GM23338 (cell line): Measurements from ENCODE around the gene COLQ. TPM values are rescaled to one million over a fixed set of nuclear protein-coding genes. Genes with fewer than 3 reads are reported as not detected.

Source experiments
- ATAC-seq: fragments of 200-7000 bp; cut with Tn5 transposase; 3 replicates; pipeline ENCODE4 v1.9.1; 2020
- DNase-seq: peaks from one replicate; pipeline ENCODE4 v3.0.0-alpha.2; 2015; ENCODE audit warnings: low spot score
- H2AFZ ChIP-seq: fragments of 200-600 bp; sonication (generic); 2 replicates; pipeline ENCODE4 v1.8.0; 2016; ENCODE audit warnings: antibody characterized with exemption, mild to moderate bottlenecking, moderate library complexity
- H3F3A ChIP-seq: fragments of 200-600 bp; sonication (generic); replicated peaks from 2 replicates; pipeline ENCODE4 v1.8.0; 2017; ENCODE audit warnings: antibody characterized with exemption, mixed run types, low read depth
- H3K27ac ChIP-seq: fragments of 200-600 bp; sonication (generic); 2 replicates; pipeline ENCODE4 v1.6.1; 2016; ENCODE audit warnings: low read depth
- H3K27me3 ChIP-seq: fragments of 200-600 bp; sonication (generic); 2 replicates; pipeline ENCODE4 v1.8.0; 2016; ENCODE audit warnings: mild to moderate bottlenecking, mixed run types, moderate library complexity; ENCODE audit not compliant: insufficient read depth
- H3K36me3 ChIP-seq: fragments of 200-600 bp; sonication (generic); 2 replicates; pipeline ENCODE4 v1.8.0; 2016; ENCODE audit warnings: mild to moderate bottlenecking; ENCODE audit not compliant: insufficient read depth
- H3K4me1 ChIP-seq: fragments of 200-600 bp; sonication (generic); 2 replicates; pipeline ENCODE4 v1.8.0; 2016; ENCODE audit warnings: mild to moderate bottlenecking, moderate library complexity; ENCODE audit not compliant: insufficient read depth
- H3K4me2 ChIP-seq: fragments of 200-600 bp; sonication (generic); 2 replicates; pipeline ENCODE4 v1.7.1; 2017; ENCODE audit warnings: mixed run types
- H3K4me3 ChIP-seq: fragments of 200-600 bp; sonication (generic); 2 replicates; pipeline ENCODE4 v1.6.1; 2016; ENCODE audit warnings: mixed run types
- H3K79me2 ChIP-seq: fragments of 200-600 bp; sonication (generic); replicated peaks from 2 replicates; pipeline ENCODE4 v1.8.0; 2017; ENCODE audit warnings: mild to moderate bottlenecking; ENCODE audit not compliant: insufficient read depth
- H3K9me2 ChIP-seq: fragments of 200-600 bp; sonication (generic); 2 replicates; pipeline ENCODE4 v1.8.0; 2017; ENCODE audit not compliant: insufficient read depth
- H4K20me1 ChIP-seq: fragments of 200-600 bp; sonication (generic); replicated peaks from 2 replicates; pipeline ENCODE4 v1.8.0; 2017; ENCODE audit warnings: mild to moderate bottlenecking; ENCODE audit not compliant: insufficient read depth
- H3K27ac Mint-ChIP-seq: 2 replicates; pipeline ENCODE4 v1.8.0; 2020; ENCODE audit warnings: inconsistent platforms, mild to moderate bottlenecking, moderate library complexity, mixed read lengths
- H3K27me3 Mint-ChIP-seq: 3 replicates; pipeline ENCODE4 v1.8.0; 2022; ENCODE audit warnings: low read depth, mild to moderate bottlenecking, moderate library complexity, mixed read lengths, inconsistent platforms; ENCODE audit not compliant: insufficient read depth, poor library complexity
- H3K36me3 Mint-ChIP-seq: 3 replicates; pipeline ENCODE4 v1.8.0; 2021; ENCODE audit warnings: low read depth, mild to moderate bottlenecking, inconsistent platforms, moderate library complexity, mixed read lengths
- H3K4me1 Mint-ChIP-seq: 3 replicates; pipeline ENCODE4 v1.8.0; 2020; ENCODE audit warnings: mild to moderate bottlenecking, inconsistent platforms, mixed read lengths
- H3K4me3 Mint-ChIP-seq: 3 replicates; pipeline ENCODE4 v1.8.0; 2021; ENCODE audit warnings: moderate library complexity, mild to moderate bottlenecking, inconsistent platforms, mixed read lengths
- H3K9me3 Mint-ChIP-seq: 3 replicates; pipeline ENCODE4 v1.8.0; 2020; ENCODE audit warnings: moderate library complexity, mild to moderate bottlenecking, inconsistent platforms, mixed read lengths
- EZH2 ChIP-seq: fragments of 200-600 bp; sonication (generic); IDR thresholded peaks from one replicate; pipeline ENCODE4 v1.8.0; 2017; ENCODE audit warnings: antibody characterized with exemption, mild to moderate bottlenecking, low read depth; ENCODE audit not compliant: unreplicated experiment
- JUNB ChIP-seq: IDR thresholded peaks from one replicate; pipeline ENCODE4 v1.6.1; 2016; ENCODE audit warnings: antibody characterized with exemption; ENCODE audit not compliant: unreplicated experiment
- NANOG ChIP-seq: IDR thresholded peaks from 2 replicates; pipeline ENCODE4 v1.6.1; 2016; ENCODE audit warnings: antibody characterized with exemption, borderline replicate concordance
- POLR2AphosphoS5 ChIP-seq: IDR thresholded peaks from 2 replicates; pipeline ENCODE4 v1.6.1; 2016; ENCODE audit warnings: antibody characterized with exemption, low read depth
- REST ChIP-seq: IDR thresholded peaks from one replicate; pipeline ENCODE4 v1.6.1; 2018; ENCODE audit warnings: antibody characterized with exemption; ENCODE audit not compliant: unreplicated experiment
- STAT1 ChIP-seq: IDR thresholded peaks from one replicate; pipeline ENCODE4 v1.6.1; 2016; ENCODE audit warnings: antibody characterized with exemption; ENCODE audit not compliant: unreplicated experiment
- ZNF114 ChIP-seq: fragments of 250-450 bp; sonication (Bioruptor Pico); IDR thresholded peaks from 2 replicates; pipeline ENCODE4 v1.5.0; 2020; ENCODE audit warnings: mild to moderate bottlenecking, moderate library complexity
- ZNF331 ChIP-seq: fragments of 250-450 bp; sonication (Bioruptor Pico); IDR thresholded peaks from 2 replicates; pipeline ENCODE4 v1.5.0; 2020; ENCODE audit warnings: low read depth, mild to moderate bottlenecking, moderate library complexity
- polyA plus RNA-seq: library from polyadenylated mRNA; unstranded; fragments of >200 nt; fragmentation: Nextera tagmentation; extraction: Ambion mirVana; gene quantifications from 2 replicates; pipeline ENCODE4 v1.2.1, GENCODE V29; 2016
- total RNA-seq: library from RNA; depleted of rRNA; stranded (reverse); fragments of >200 nt; shearing (Covaris generic); gene quantifications from 2 replicates; pipeline ENCODE4 v1.2.3, GENCODE V29; 2014
- TF ChIP-seq, protein P1 (sequence below): IDR thresholded peaks from 2 replicates; pipeline ENCODE4 v1.6.1; 2016; ENCODE audit warnings: antibody characterized with exemption
- TF ChIP-seq, protein P2 (sequence below), 2 experiments: fragments of 200-600 bp in 1 of 2; sonication (generic) in 1 of 2; conservative IDR thresholded peaks; 2 replicates each; pipeline versions ENCODE4 v1.5.1 to v1.6.1; 2016 to 2017; ENCODE audit warnings: antibody characterized with exemption in 2 of 2, low read depth in 2 of 2, mild to moderate bottlenecking in 2 of 2, moderate library complexity in 1 of 2

The COLQ gene
- total and polyA plus RNA-seq, 2 experiments from 2014 or later = 0.78 to 2.0 TPM

GRCh38 chr3:15531346-15531745, 9.8 kb upstream of the COLQ start (continued):
- no peak for TF ChIP-seq JUNB
- TF ChIP-seq, protein P1, sequence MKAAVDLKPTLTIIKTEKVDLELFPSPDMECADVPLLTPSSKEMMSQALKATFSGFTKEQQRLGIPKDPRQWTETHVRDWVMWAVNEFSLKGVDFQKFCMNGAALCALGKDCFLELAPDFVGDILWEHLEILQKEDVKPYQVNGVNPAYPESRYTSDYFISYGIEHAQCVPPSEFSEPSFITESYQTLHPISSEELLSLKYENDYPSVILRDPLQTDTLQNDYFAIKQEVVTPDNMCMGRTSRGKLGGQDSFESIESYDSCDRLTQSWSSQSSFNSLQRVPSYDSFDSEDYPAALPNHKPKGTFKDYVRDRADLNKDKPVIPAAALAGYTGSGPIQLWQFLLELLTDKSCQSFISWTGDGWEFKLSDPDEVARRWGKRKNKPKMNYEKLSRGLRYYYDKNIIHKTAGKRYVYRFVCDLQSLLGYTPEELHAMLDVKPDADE = no peak
- TF ChIP-seq ZNF331 = no peak
- TF ChIP-seq NANOG = no peak
- TF ChIP-seq ZNF114 = no peak
- TF ChIP-seq, protein P2, sequence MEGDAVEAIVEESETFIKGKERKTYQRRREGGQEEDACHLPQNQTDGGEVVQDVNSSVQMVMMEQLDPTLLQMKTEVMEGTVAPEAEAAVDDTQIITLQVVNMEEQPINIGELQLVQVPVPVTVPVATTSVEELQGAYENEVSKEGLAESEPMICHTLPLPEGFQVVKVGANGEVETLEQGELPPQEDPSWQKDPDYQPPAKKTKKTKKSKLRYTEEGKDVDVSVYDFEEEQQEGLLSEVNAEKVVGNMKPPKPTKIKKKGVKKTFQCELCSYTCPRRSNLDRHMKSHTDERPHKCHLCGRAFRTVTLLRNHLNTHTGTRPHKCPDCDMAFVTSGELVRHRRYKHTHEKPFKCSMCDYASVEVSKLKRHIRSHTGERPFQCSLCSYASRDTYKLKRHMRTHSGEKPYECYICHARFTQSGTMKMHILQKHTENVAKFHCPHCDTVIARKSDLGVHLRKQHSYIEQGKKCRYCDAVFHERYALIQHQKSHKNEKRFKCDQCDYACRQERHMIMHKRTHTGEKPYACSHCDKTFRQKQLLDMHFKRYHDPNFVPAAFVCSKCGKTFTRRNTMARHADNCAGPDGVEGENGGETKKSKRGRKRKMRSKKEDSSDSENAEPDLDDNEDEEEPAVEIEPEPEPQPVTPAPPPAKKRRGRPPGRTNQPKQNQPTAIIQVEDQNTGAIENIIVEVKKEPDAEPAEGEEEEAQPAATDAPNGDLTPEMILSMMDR (conservative IDR thresholded peaks at IDR 0.05; ENCODE audit: low read depth in 2 of 2) = no peak

- Mint-ChIP-seq H3K27me3 (no peaks in the 10 kb centered on the region), H3K4me1 (peaks cover 6% of the 10 kb centered on the region; the same call in 2 of the 3 replicates), H3K4me3 (no peak overlapping the region), H3K36me3 (no peaks in the 10 kb centered on the region), H3K27ac (no peak overlapping the region), H3K9me3 (no peaks in the 10 kb centered on the region; the same call in 2 of the 3 replicates)
- ATAC-seq (no peak), DNase-seq (no peak)
- H3F3A ChIP-seq = no peaks in the 10 kb centered on the region
- H3K9me2 ChIP-seq = no peaks in the 10 kb centered on the region; the same call in 1 of the 2 replicates
- H2AFZ ChIP-seq = no peak overlapping the region
- H3K27me3 ChIP-seq = peaks cover 11% of the 10 kb centered on the region; the same call in 1 of the 2 replicates
- no peaks in the 10 kb centered on the region for H3K36me3 ChIP-seq
- no peaks in the 10 kb centered on the region for H3K79me2 ChIP-seq
- H3K4me3 ChIP-seq = no peak overlapping the region
- H3K4me1 ChIP-seq = no peaks in the 10 kb centered on the region
- no peaks in the 10 kb centered on the region for H4K20me1 ChIP-seq
- no peak overlapping the region for H3K4me2 ChIP-seq
- no peak overlapping the region for H3K27ac ChIP-seq
- TF ChIP-seq, protein P2 (conservative IDR thresholded peaks at IDR 0.05; ENCODE audit: low read depth in 2 of 2) = no peak
- no peak for TF ChIP-seq STAT1
- no peak for TF ChIP-seq JUNB
- TF ChIP-seq, protein P1 = no peak
- no peak for TF ChIP-seq POLR2AphosphoS5
- no peak for TF ChIP-seq ZNF331
- no peak for TF ChIP-seq EZH2
- TF ChIP-seq ZNF114 = no peak
- no peak for TF ChIP-seq REST
Measured at GRCh38 chr3:15528854-15529537, 7.5 kb upstream of the COLQ start.
